ENCODE measurements around the gene ABCC1. TPM values are rescaled to one million over a fixed set of nuclear protein-coding genes. Genes with fewer than 3 reads are reported as not detected.
A peak's percentile ranks its signal among the peaks of the same experiment; 100 is the strongest.
"Not testable (repeated sequence)": the region's sequence is repeated elsewhere in the genome, so short reads cannot be mapped to it uniquely, and the experiment has no call there.

Gene ABCC1
- total and polyA plus RNA-seq, 12 donors = 12.4 to 38.8 (median 28.0) TPM

DNA sequence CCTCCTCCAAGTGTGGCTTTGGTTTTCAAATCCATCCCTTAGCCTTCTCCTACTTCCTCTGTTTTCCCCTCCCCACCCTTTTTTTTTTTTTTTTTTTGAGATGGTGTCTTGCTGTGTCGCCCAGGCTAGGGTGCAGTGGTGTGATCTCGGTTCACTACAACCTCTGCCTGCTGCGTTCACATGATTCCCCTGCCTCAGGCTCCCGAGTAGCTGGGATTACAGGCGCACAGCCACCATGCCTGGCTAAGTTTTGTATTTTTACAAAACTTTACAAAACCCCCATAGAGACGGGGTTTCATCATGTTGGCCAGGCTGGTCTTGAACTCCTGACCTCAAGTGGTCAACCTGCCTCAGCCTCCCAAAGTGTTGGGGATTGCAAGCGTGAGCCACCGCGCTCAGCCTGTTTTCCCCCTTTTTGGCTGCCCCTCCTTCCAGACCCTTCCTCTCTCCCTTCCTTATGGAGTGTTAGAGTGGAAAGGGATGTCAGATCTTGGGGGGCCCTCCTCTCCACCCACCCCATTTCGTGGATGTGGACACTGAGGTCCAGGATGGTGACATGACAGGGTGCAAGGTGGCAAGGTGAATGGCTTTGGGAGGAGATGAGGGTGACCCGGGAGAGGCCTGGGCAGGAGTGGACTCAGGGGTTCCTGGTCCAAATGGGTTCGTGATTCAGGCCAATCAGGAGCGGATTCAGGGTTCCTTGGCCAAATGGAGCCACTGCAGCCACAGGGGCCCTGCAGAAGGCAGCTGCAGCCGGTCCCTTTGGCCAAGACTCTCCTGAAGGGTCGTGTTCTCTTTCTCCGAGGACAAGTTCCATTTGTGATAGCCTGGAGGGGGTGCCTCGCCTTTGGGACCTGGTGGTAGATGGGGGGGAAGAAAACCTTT, 4.8 kb downstream of the ABCC1 start:
- no peak for TF ChIP-seq POLR2A (IDR thresholded peaks at IDR 0.05)
- TF ChIP-seq, protein P1, sequence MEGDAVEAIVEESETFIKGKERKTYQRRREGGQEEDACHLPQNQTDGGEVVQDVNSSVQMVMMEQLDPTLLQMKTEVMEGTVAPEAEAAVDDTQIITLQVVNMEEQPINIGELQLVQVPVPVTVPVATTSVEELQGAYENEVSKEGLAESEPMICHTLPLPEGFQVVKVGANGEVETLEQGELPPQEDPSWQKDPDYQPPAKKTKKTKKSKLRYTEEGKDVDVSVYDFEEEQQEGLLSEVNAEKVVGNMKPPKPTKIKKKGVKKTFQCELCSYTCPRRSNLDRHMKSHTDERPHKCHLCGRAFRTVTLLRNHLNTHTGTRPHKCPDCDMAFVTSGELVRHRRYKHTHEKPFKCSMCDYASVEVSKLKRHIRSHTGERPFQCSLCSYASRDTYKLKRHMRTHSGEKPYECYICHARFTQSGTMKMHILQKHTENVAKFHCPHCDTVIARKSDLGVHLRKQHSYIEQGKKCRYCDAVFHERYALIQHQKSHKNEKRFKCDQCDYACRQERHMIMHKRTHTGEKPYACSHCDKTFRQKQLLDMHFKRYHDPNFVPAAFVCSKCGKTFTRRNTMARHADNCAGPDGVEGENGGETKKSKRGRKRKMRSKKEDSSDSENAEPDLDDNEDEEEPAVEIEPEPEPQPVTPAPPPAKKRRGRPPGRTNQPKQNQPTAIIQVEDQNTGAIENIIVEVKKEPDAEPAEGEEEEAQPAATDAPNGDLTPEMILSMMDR (IDR thresholded peaks at IDR 0.05) = no peak
- Histone ChIP-seq H3K36me3 (replicated peaks in 1 of 2) (no peaks in the 10 kb centered on the region), H3K27me3 (no peaks in the 10 kb centered on the region), H3K4me1 (replicated peaks in 1 of 2) (peaks cover 19 to 34% of the 10 kb centered on the region in 2 donors), H3K4me3 (no peak overlapping the region), H3K27ac (peak overlapping the region in 2 of 5 donors; percentile 34 to 41), H3K9me3 (replicated peaks in 1 of 3) (no peaks in the 10 kb centered on the region)
- DNase-seq = no peak
- WGBS, 4 donors = 80 to 83% (median 81%) methylated on average over 17 of the region's 17 CpGs
- intact Hi-C loops (cut with DNase I) = loop anchor here in 1 of 2 donors (5.0 kb wide), 1 partner anchor 62 kb away; no protein-coding TSS in a partner anchor

DNA sequence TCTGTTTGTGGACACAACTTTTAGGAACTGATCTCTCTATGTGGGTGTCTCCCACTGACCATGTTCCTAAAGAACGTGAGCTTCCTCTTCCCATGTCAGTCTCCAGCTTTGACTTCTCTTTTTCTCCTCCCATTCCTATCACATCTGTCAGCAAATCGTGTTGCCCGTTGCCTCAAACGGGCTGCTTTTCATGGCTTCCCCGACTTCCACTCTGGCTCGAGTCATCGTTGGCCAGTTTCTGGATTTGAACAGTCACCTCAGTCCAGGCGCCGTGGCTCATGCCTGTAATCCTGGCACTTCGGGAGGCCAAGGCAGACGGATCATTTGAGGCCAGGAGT, 5.4 kb downstream of the ABCC1 start:
- TF ChIP-seq POLR2A (IDR thresholded peaks at IDR 0.05) = no peak
- TF ChIP-seq, protein P1 (IDR thresholded peaks at IDR 0.05) = no peak

DNA sequence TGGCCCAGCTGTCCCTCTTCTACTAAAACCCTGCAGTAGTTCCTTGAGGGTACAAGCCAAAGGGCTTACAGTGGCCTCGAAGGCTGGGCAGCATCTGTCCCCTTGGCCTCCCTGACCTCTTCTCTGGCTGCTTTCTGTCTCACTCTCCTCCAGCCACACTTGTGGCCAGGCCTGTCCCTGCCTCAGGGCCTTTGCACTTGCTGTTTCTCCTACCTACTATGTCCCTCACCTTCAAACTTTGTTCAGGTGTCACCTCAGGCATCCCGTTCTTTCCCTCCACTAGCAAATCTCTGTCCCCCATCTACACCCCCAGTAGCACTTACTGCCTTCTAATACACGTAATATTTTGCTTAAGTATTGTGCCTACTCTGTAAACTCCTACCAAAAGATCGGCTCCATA, 6.0 kb downstream of the ABCC1 start:
- Histone ChIP-seq H3K4me1 (replicated peaks in 1 of 2) (peaks cover 19 to 32% of the 10 kb centered on the region in 2 donors), H3K9me3 (replicated peaks in 1 of 3) (no peaks in the 10 kb centered on the region), H3K4me3 (no peak overlapping the region), H3K36me3 (replicated peaks in 1 of 2) (no peaks in the 10 kb centered on the region), H3K27ac (peak overlapping the region in 3 of 5 donors; percentile 24 to 51 (median 26)), H3K27me3 (no peaks in the 10 kb centered on the region)
- 87 to 97% (median 90%) methylated on average over 3 to 4 of the region's 4 CpGs for WGBS, 4 donors
- DNase-seq = no peak
- TF ChIP-seq, protein P1 (IDR thresholded peaks at IDR 0.05) = no peak
- no peak for TF ChIP-seq POLR2A (IDR thresholded peaks at IDR 0.05)
- intact Hi-C loops (cut with DNase I) = no loop called here

More for the DNA sequence above, 5.4 kb downstream of the ABCC1 start:
- WGBS, 4 donors = 77 to 88% (median 81%) methylated on average over 11 of the region's 11 CpGs
- Histone ChIP-seq H3K4me1 (replicated peaks in 1 of 2) (peaks cover 19 to 34% of the 10 kb centered on the region in 2 donors), H3K27ac (peak overlapping the region in 3 of 5 donors; percentile 24 to 51 (median 26)), H3K4me3 (no peak overlapping the region), H3K36me3 (replicated peaks in 1 of 2) (no peaks in the 10 kb centered on the region), H3K9me3 (replicated peaks in 1 of 3) (no peaks in the 10 kb centered on the region), H3K27me3 (no peaks in the 10 kb centered on the region)
- intact Hi-C loops (cut with DNase I) = loop anchor here in 1 of 2 donors (5.0 kb wide), 1 partner anchor 62 kb away; no protein-coding TSS in a partner anchor
- DNase-seq = peak in 4 of 7 donors; percentile 35 to 62 (median 42)

DNA sequence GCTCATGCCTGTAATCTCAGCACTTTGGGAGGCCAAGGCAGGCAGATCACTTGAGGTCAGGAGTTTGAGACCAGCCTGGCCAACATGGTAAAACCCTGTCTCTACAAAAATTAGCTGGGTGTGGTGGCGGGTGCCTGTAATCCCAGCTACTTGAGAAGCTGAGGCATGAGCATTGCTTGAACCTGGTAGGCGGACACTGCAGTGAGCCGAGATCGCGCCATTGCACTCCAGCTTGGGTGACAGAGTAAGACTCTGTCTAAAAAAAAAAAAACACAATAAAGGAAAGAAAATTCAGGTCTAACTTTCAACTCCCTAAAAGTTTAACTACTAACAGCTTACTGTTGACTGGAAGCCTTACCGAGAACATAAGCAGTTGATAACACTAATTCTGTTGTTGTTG, 6.7 kb downstream of the ABCC1 start:
- DNase-seq; H3K27me3 ChIP-seq; H3K9me3 ChIP-seq (replicated peaks in 1 of 3); H3K4me3 ChIP-seq; H3K27ac ChIP-seq; intact Hi-C loops (cut with DNase I); H3K36me3 ChIP-seq (replicated peaks in 1 of 2): not testable (repeated sequence)
- WGBS, 4 donors = 92 to 97% (median 96%) methylated on average over 6 of the region's 6 CpGs
- peaks cover 14 to 26% of the 10 kb centered on the region in 2 donors for H3K4me1 ChIP-seq (replicated peaks in 1 of 2)

All from adrenal gland (tissue), 12 donors.